Measurements from ENCODE around the gene GBP2.

The GBP2 gene

DNA sequence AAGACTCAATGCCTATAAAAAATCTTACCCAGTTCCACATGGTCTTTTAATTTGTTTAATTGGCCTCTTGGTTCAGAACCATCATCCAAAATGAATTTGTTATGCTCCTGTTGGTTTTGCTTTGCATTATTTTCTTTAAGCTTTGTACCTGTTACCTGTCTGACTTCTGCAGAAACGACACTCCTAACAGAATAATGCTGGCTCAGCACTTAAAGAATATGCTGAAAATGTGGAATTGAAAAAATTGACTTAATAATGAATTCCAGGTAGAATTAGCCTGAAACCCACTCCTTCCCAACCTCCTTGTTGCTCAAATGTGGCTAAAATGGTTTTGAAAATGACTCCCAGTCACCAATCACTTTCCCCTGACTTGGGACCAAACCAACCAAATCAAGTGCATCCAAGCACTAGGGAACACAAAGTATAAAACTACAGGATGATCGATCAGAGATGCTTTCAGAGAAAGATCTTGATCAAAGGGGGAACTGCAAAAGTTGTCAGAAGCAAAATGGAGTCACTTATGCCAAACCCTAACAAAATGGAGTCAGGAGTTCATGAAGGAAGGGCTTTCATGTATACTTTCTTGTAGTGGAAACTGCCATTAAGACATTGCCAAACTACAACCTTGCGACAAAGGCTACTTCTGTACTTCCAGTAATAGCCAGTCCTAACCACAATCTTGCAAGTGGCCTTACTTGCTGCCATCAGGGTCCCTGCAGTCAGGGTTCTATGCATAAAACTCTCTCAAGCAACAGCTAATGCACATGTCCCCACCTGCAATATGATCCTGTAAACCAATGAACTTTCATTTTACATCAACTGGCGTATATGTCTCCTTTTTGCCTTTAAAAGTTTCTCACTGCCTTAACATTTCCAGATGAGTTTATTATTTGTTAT, 44.5 kb upstream of the GBP2 start:
- H3K4me3 ChIP-seq (ENCODE audit: low read depth, low read length), result no peak overlapping the region
- ChIA-PET POLR2A (no interaction called here), CTCF (no interaction called here)
- H3K36me3 ChIP-seq (ENCODE audit: control insufficient read depth in 2 of 2, insufficient read depth in 1 of 2, low read length in 2 of 2), result no peaks in the 10 kb centered on the region
- H3K27ac ChIP-seq (ENCODE audit: extremely low read depth, low read depth, low read length), result no peak overlapping the region
- no peaks in the 10 kb centered on the region for H3K4me1 ChIP-seq (ENCODE audit: control insufficient read depth, insufficient read depth, low read length)
- TF ChIP-seq ZNF843 (tag by site-specific recombination; IDR thresholded peaks at IDR 0.05) (no peak), ZNF624 (tag by site-specific recombination; IDR thresholded peaks at IDR 0.05) (no peak), ZNF366 (tag by site-specific recombination; conservative IDR thresholded peaks at IDR 0.05) (no peak), ZNF398 (tag by site-specific recombination; IDR thresholded peaks at IDR 0.05) (no peak), PRDM4 (tag by site-specific recombination; IDR thresholded peaks at IDR 0.05) (no peak), ZNF2 (tag by site-specific recombination; IDR thresholded peaks at IDR 0.05) (no peak), ZNF324 (tag by site-specific recombination; IDR thresholded peaks at IDR 0.05) (no peak), ZNF670 (tag by site-specific recombination; IDR thresholded peaks at IDR 0.05; ENCODE audit: low read depth) (no peak), ZSCAN23 (tag by site-specific recombination; IDR thresholded peaks at IDR 0.05) (no peak)
- TF ChIP-seq, protein P1, sequence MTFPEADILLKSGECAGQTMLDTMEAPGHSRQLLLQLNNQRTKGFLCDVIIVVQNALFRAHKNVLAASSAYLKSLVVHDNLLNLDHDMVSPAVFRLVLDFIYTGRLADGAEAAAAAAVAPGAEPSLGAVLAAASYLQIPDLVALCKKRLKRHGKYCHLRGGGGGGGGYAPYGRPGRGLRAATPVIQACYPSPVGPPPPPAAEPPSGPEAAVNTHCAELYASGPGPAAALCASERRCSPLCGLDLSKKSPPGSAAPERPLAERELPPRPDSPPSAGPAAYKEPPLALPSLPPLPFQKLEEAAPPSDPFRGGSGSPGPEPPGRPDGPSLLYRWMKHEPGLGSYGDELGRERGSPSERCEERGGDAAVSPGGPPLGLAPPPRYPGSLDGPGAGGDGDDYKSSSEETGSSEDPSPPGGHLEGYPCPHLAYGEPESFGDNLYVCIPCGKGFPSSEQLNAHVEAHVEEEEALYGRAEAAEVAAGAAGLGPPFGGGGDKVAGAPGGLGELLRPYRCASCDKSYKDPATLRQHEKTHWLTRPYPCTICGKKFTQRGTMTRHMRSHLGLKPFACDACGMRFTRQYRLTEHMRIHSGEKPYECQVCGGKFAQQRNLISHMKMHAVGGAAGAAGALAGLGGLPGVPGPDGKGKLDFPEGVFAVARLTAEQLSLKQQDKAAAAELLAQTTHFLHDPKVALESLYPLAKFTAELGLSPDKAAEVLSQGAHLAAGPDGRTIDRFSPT (tag by site-specific recombination; IDR thresholded peaks at IDR 0.05), result no peak
- TF ChIP-seq, protein P2, sequence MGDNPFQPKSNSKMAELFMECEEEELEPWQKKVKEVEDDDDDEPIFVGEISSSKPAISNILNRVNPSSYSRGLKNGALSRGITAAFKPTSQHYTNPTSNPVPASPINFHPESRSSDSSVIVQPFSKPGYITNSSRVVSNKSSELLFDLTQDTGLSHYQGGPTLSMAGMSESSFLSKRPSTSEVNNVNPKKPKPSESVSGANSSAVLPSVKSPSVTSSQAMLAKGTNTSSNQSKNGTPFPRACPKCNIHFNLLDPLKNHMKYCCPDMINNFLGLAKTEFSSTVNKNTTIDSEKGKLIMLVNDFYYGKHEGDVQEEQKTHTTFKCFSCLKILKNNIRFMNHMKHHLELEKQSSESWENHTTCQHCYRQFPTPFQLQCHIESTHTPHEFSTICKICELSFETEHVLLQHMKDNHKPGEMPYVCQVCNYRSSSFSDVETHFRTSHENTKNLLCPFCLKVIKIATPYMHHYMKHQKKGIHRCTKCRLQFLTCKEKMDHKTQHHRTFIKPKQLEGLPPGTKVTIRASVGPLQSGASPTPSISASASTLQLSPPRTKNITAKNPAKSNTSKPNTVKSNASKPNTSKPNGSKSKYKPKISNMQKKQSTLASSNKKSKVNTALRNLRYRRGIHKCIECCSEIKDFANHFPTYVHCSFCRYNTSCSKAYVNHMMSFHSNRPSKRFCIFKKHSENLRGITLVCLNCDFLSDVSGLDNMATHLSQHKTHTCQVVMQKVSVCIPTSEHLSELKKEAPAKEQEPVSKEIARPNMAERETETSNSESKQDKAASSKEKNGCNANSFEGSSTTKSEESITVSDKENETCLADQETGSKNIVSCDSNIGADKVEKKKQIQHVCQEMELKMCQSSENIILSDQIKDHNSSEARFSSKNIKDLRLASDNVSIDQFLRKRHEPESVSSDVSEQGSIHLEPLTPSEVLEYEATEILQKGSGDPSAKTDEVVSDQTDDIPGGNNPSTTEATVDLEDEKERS (tag by site-specific recombination; IDR thresholded peaks at IDR 0.05), result no peak
- TF ChIP-seq, protein P3, sequence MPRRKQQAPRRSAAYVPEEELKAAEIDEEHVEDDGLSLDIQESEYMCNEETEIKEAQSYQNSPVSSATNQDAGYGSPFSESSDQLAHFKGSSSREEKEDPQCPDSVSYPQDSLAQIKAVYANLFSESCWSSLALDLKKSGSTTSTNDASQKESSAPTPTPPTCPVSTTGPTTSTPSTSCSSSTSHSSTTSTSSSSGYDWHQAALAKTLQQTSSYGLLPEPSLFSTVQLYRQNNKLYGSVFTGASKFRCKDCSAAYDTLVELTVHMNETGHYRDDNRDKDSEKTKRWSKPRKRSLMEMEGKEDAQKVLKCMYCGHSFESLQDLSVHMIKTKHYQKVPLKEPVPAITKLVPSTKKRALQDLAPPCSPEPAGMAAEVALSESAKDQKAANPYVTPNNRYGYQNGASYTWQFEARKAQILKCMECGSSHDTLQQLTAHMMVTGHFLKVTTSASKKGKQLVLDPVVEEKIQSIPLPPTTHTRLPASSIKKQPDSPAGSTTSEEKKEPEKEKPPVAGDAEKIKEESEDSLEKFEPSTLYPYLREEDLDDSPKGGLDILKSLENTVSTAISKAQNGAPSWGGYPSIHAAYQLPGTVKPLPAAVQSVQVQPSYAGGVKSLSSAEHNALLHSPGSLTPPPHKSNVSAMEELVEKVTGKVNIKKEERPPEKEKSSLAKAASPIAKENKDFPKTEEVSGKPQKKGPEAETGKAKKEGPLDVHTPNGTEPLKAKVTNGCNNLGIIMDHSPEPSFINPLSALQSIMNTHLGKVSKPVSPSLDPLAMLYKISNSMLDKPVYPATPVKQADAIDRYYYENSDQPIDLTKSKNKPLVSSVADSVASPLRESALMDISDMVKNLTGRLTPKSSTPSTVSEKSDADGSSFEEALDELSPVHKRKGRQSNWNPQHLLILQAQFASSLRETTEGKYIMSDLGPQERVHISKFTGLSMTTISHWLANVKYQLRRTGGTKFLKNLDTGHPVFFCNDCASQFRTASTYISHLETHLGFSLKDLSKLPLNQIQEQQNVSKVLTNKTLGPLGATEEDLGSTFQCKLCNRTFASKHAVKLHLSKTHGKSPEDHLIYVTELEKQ (tag by site-specific recombination; IDR thresholded peaks at IDR 0.05; ENCODE audit: borderline replicate concordance), result no peak
- no peaks in the 10 kb centered on the region for H3K9me3 ChIP-seq (ENCODE audit: control insufficient read depth, insufficient read depth, low read depth, low read length)
